Midbrain (tissue), 1 donor: ENCODE data around the gene WDTC1.
"Not testable (repeated sequence)": the region's sequence is repeated elsewhere in the genome, so short reads cannot be mapped to it uniquely, and the experiment has no call there.

Experiments
- DNase-seq: peaks from one replicate; lab custom pipeline; 2025; lab: John Stamatoyannopoulos, UW

The WDTC1 gene

DNA sequence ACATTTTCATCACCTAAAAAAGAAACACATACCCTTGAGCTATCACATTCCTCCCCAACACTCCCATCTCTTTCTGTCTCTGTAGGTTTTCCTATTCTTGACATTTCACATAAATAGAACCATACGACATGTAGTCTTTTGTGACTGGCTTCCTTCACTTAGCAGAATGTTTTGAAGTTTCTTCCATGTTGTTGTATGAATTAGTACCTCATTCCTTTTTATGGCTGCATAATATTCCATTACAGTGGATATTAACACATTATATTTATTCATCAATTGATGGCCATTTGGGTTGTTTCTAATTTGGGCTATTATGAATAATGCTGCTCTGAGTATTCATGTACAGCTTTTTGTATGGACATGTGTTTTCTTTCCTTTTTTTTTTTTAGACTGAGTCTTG lies 11.8 kb downstream of the WDTC1 start:
- no peak for DNase-seq

DNA sequence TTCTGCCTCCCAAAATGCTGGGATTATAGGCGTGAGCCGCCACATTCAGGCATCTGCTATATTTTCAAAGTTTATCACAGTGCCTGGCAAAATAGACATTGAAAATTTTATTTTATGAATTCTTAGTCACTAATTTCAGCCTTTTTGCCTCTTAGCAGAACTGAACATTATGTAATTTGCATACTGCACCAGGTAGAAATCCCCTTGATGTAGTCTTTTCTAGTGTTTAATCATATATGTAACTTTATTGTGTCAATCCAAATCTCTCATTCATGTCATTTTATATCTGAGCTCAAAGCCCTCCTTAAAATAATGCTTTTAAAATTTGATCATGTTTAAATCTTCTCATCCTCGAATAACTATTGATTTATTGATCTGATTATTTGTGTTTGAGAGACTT lies 19.2 kb downstream of the WDTC1 start:
- DNase-seq: no peak

DNA sequence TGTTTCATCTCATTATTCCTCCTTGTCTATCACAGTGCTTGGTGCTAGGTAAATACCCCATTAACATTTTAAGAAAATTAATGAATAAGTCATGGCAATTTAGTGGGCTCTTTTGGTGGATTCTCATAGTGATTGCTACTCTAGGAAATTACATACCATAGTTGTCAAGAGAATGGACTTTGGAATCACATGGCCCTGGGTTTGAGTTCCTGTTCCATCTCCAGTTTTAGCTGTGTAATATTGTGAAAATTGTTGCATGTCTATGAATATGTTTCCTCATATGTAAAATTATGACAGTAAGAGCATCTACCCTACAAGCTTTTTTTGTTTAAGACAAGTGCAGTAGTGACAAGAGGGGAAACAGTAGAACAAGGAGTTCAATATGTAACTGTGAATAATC lies 20.7 kb downstream of the WDTC1 start:
- no peak for DNase-seq

DNA sequence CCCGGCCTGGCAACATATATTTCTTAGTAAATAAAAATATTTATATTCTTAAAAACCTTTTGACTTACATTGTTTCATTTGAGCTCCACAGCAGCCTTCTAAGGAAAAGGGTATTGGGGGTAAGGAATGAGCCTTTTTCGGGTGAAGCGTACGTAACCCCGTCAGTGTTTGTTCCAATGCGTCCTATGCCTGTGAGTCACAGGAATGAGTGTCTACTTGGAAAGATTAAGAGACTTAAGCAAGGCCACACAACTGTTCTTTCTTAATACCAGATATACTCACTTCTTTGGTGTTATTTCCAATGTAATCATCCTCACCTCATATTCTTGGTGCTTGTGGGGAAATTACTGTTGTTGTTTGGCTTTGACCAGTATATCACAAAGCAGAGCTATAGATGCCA lies 22.7 kb downstream of the WDTC1 start:
- no peak for DNase-seq

DNA sequence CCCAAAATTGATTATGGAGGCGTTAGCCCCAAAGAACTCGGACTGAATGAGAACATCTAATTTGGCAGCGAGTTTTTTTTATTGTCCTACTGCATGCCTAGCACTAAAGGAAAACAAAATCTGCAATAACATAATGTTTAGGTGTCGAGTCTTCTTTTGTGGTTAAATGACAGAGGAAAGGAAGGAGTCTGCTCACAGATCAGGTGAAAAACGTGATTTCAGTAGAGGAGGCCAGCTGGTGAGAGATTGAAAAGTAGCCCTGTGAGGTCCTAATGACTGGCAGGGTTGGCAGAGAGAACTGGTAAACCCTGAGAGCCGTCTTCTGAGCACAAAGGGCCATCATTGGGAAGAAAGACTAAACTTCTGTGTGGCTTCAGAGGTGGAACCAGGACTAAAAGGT lies 24.2 kb downstream of the WDTC1 start:
- DNase-seq: no peak

DNA sequence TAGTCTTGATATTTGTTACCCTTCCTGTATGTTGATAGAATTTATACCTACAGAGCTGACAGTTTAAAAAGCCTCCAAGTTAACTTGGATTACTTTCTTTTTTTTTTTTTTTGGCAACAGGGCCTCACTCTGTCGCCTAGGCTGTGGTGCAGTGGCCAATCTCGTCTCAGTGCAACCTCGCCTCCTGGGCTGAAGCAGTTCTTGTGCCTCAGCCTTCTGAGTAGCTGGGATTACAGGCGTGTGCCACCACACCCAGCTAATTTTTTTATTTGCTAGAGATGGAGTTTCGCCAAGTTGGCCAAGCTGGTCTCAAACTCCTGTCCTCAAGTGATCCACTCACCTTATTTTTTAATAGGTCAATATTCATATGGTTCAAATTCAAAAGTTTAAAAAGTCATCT lies 32.7 kb downstream of the WDTC1 start:
- no peak for DNase-seq

DNA sequence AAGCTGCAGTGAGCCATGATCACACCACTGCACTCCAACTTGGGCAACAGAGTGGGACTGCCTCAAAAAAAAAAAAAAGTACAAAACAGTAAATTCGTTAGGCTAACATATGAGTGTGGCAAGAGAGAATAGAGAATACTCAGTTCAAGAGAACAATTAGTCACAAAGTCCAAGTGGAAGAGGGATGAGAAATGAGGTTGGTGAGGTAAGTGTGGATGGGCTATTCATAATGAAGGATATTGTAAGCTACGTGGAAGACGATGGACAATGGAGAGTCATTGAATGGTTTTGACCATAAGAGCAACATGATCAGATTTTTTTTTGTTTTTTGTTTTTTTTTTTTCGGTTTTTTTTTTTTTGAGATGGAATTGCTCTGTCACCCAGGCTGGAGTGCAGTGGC lies 34.8 kb downstream of the WDTC1 start:
- no peak for DNase-seq

DNA sequence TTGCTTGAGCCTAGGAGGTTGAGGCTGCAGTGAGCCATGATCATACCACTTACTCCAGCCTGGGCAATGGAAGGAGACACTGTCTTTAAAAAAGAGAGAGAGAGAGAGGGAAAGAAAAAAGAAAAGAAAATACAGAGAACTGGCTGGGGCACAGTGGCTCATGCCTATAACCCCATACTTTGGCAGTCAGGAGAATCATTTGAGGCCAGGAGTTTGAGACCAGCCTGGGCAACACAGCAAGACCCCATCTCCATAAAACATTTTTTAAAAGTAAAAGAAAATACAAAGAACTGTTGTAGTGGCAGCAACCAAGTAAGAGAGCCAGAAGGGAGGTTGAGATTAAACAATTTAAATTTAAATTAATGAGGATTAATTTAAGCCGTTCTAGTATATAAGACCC lies 39.8 kb downstream of the WDTC1 start:
- DNase-seq: no peak

DNA sequence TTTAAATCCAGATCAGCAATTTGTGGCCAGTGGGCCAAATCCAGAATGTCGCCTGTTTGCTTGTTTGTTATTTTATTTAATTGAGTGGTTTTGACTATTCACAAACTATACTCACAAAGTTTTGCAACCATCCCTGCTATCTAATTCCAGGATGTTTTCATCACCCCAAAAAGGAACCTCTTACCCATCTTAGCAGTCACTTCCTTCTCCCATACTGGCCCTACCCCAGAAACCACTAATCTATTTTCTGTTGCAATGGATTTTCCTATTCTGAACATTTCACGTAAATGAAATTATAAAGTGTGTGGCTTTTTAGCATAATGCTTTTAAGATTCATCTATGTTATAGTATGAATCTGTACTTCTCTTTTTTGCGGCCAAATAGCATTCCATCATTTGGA lies 41.3 kb downstream of the WDTC1 start:
- no peak for DNase-seq

DNA sequence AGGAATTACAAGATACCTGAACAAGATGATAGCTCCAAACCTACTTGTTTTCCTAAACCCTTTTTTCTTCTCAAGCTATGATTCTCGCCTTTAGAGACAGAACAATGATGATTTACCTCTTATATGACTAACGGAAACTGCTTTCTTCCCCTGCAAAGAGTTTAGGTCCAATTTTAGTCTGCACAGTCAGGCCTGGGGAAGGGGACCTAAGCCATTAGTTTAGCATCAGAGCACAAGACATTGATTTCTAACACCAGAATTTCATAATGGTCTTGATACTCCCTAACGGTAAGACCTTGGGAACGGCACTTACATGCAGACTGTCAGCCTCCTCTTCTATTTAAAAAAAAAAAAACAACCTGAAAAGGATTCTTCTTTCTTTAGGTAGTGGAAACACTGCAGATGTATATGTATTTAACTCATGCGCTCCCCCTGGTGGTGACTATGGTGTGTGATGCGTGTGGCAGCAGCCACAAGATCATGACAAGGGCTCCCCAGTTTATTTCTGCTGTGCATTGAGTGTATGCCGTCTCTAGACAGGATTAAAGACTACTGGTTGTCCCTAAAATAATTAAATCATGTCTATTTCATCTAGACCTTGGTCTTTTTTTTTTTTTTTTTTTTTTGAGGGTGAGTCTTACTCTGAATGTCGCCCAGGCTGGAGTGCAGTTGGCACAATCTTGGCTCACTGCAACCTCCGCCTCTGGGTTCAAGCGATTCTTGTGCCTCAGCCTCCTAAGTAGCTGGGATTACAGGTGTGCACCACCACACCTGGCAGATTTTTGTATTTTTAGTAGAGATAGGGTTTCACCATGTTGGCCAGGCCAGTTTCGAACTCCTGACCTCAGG lies 50.2 kb downstream of the WDTC1 start:
- peak; percentile 75 for DNase-seq

DNA sequence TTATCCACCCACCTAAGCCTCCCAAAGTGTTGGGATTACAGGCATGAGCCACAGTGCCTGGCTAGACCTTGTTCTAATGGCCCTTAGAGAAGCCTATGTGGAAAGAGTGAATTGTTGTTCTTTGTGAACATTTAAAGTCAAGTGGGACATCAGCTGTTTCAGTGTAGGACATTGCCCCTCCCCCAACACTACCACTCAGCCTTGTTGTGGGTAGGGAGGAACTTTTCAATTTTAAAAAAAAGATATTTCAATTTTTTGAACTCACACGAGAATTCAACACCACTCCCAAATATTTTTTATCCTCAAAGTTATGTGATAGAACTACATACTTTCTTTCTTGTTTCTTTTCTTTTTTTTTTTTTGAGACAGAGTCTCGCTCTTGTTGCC lies 50.8 kb downstream of the WDTC1 start:
- no peak for DNase-seq

DNA sequence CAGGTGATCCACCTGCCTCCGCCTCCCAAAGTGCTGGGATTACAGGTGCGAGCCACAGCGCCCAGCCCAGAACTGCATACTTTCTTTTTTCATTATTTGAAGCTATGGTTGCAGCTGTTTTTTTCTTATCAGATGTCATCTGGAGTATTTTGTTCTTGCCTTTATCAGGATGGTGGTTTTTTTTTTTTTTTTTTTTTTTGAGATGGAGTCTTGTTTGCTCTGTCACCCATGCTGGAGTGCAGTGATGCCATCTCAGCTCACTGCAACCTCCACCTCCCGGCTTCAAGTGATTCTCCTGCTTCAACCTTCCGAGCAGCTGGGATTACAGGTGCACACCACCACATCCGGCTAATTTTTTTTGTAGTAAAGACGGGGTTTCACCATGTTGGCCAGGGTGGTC lies 51.4 kb downstream of the WDTC1 start:
- DNase-seq: not testable (repeated sequence)

DNA sequence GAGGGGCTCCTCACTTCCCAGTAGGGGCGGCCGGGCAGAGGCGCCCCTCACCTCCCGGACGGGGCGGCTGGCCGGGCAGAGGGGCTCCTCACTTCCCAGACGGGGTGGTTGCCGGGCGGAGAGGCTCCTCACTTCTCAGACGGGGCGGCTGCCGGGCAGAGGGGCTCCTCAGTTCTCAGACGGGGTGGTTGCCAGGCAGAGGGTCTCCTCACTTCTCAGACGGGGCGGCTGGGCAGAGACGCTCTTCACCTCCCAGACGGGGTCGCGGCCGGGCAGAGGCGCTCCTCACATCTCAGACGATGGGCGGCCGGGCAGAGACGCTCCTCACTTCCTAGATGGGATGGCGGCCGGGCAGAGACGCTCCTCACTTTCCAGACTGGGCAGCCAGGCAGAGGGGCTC lies 54.7 kb downstream of the WDTC1 start:
- DNase-seq: not testable (repeated sequence)

DNA sequence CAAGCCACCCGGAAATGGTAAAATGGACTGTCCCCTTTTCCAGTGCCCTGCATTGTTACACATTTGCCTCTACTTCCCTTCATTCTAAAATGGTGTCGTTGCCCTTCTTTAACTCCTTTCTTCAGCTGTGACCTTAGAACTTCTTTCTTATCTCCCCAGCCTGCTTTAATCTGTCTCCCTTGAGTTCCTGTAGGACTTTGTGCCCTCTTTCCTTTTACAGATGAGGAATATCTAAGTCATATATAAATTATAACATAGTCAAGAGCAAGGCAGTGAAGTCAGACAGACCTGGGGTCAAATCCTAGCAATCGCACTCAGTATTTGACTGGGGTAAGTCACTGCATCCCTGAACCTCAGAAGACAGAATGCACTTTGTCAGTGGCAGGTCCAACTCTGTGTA lies 56.1 kb downstream of the WDTC1 start:
- DNase-seq: no peak

DNA sequence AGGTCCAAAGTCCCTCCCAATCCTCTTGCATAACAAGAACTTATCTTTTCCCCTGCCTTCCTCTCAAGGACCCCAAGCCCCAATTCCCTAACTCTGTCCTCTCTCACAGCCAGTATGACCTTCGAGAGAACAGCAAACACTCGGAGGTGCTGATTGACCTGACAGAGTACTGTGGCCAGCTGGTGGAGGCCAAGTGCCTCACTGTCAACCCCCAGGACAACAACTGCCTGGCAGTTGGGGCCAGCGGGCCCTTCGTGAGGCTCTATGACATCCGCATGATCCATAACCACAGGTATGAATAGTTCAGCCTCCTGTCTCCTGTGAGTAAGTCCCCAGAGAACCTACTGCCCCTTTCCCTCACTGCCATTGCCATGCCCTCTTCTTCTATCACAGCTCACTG lies 57.7 kb downstream of the WDTC1 start:
- no peak for DNase-seq

DNA sequence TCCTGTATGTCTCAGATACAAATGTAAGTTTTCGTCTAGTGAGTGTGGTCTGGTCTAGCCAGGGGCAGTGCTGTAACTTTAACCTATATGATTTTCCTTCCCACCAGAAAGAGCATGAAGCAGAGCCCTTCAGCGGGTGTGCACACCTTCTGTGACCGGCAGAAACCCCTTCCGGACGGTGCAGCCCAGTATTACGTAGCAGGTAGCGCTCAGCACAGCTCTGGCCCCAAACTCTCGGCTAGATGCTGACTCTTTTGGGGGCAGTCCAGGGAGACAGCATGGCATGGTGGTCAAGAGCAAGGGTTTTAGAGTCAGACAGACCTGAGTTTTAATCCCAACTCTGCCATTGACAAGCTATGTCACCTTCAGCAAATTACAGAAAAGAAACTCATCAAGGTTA lies 59.5 kb downstream of the WDTC1 start:
- DNase-seq: no peak

DNA sequence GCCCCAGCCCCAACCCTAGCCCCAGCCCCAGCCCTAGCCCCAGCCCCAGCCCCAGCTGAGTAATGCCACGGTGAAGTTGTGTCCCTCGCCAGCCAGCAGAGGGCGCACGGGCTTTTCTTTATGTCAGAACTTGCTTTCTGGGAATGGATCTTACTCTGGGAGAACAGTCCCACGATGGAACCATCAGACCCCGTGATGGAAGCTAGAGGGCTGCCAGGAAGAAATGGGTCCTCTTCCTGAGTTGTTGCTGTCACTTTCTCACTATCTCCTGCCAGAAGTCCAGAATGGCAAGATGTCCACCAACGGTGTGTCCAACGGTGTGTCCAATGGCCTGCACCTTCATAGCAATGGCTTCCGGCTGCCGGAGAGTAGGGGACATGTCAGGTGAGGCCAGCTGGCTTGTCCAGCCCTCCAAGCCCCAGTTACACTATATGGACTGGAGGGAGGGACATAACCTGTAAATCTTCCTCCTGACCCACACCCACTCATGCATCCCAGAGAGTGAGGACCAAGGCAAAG lies 62.4 kb downstream of the WDTC1 start:
- DNase-seq: peak; percentile 57

DNA sequence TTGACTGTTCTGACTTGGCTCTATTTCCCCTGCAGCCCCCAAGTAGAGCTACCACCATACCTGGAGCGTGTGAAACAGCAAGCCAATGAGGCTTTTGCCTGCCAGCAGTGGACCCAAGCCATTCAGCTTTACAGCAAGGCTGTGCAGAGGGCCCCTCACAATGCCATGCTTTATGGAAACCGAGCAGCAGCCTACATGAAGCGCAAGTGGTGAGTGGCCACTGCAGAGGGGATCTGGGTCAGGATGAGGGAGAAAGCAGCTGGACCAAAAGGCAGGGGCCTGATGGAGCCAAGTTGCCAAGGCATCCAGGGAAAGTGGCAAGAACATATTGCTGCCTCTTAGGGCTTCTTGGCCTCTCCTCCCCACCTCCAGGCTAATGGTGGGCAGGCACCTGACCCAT lies 63.5 kb downstream of the WDTC1 start:
- DNase-seq: no peak

DNA sequence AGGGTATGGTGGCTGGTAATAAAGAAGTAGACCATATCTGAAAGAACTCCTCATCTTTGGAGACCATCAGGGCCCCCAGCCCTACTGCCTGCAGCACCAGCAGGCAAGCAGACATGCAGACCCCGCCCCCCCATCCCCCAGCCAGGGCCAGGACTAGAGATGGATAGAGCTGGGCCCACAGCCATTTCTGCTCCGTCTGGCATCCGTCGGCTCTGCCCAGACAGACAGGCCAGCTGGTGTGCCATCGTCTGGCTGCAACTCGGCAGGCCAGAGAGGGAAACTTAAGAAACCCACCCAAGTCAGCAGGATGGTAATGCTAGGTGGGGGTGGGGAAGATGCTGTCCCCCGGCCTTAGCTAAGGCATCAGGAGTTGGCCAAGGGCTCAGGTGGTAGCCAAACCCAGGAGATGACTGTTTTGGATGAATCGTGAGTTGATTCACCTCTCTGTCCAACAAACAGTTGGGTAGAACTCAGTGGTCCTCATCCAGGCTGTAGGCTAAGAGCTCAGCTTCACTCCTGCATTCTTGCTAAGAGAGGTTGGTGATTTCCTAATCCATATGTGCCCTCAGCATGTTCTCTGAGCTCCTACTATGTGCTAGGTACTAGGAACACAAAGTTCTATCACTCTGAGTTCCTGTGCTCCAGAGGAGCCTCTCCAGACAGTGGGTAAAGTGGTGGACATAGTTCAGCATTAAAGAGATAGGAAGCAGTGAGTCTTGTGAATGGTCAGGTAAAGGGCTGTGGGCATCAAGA lies 64.4 kb downstream of the WDTC1 start:
- DNase-seq: no peak

DNA sequence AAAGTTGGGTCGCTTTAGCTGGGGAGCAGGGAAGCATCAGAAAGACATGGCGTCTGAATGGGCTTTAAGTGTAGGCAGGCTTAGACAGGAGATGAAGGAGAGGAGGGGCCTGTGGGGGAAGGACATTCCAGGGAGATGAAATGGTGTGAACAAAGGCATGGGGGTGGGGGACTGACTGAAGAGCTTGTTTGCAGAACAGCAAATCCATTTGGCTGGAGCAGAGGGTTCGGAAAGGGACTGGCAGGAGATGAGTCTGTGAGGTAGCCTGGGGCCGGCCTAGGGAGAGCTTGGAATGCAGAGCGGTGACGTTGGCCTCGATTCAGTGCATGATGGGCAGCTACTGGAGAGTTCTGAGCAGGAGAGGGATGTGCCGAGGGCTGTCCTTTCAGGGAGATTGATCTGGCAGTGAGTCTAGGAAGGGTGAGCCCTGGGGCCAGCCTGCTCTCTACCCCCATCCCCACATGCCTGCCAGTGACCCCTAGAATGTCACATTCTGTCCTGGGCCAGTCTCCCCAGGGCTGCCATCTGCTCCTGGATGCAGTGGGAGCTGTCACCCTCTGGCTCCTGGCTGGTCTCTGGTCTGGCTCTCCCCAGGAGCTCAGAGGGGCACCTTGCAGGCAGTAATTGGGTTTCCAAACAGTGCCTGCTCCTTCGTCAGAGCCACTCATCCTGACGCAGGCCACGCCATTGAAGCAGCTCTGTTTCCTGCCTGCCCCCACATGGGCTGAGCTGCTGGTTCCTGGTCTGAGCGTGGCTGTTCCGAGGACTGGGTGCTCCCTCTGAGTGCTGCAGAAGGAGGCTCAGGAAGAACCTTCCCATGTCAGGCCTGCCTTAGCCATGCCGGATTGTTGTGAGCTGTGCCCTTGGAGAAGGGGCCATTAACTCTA lies 65.2 kb downstream of the WDTC1 start:
- DNase-seq: peak; percentile 65

DNA sequence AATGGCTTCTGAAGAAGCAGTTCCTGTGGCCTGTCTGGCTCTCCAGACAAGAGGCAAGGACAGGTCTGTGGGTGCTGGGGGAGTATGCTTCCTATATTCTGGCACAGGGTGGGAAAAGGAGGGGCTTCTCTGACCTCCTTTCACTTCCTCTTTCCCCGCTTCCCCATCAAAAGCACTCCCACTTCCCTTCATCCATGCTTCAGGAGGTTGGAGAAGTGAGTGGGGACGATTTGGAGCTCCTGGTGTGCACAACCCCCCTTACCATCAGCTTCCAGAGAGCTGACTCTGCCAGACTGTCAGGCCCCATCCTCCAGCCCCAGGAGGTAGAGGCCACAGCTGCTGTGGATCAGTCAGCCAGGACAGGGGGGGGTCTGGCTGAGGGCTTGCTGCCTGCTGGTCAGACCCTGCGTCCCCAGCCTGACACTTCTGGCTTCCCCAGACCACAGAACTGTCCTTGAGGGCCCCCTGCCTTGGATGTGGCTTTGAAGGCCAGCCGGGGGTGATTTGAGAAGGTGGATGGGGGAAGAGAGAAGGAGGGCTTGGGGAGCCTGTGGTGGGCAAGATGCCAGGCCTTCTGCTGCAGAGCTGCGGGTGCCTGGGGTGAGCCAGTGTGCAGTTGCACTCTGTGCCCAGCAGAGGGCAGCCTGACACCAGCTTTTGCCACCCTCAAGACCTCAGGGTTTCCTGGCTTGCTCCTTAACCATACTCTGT lies 66.1 kb downstream of the WDTC1 start:
- DNase-seq: peak; percentile 82

DNA sequence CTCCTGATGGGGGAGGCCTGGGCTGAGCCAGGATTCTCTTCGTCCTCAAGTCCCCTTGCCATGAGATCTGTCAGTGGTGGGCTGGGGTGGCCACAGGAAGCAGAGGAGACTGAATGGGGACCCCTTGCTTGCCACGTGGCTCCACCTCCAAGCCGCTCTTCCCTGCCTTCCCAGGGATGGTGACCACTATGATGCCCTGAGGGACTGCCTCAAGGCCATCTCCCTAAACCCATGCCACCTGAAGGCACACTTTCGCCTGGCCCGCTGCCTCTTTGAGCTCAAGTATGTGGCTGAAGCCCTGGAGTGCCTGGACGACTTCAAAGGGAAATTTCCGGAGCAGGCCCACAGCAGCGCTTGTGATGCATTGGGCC lies 66.6 kb downstream of the WDTC1 start:
- no peak for DNase-seq
